ENCODE data around the gene ZNF557.

DNA sequence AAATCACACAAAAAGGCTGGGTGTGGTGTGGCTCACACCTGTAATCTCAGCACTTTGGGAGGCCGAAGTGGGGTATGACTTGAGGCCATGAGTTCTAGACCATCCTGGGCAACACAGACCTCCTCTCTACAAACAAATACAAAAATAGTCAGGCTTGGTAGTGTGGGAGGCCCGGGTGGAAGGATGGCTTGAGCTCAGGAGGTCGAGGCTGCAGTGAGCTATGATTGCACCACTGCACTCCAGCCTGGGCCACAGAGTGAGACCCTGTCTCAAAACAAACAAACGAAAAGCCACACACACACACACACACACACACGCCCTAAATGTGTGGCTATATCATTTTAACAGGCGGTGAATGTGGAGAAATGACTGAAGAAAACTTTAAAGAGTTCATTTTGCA, 904 bp upstream of the ZNF557 start:
- TF ChIP-seq, protein P1, sequence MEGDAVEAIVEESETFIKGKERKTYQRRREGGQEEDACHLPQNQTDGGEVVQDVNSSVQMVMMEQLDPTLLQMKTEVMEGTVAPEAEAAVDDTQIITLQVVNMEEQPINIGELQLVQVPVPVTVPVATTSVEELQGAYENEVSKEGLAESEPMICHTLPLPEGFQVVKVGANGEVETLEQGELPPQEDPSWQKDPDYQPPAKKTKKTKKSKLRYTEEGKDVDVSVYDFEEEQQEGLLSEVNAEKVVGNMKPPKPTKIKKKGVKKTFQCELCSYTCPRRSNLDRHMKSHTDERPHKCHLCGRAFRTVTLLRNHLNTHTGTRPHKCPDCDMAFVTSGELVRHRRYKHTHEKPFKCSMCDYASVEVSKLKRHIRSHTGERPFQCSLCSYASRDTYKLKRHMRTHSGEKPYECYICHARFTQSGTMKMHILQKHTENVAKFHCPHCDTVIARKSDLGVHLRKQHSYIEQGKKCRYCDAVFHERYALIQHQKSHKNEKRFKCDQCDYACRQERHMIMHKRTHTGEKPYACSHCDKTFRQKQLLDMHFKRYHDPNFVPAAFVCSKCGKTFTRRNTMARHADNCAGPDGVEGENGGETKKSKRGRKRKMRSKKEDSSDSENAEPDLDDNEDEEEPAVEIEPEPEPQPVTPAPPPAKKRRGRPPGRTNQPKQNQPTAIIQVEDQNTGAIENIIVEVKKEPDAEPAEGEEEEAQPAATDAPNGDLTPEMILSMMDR (optimal IDR thresholded peaks at IDR 0.05 in 1 of 3, IDR thresholded peaks at IDR 0.05 in 1 of 3, conservative IDR thresholded peaks at IDR 0.05 in 1 of 3; ENCODE audit: extremely low read depth in 1 of 3, insufficient read depth in 2 of 3, low read length in 3 of 3) = no peak
- TF ChIP-seq EZH2 (IDR thresholded peaks at IDR 0.05; ENCODE audit: low read length) = no peak

Measured in keratinocyte (primary cell).